ENCODE measurements around the gene ARSB. TPM values are rescaled to one million over a fixed set of nuclear protein-coding genes. Genes with fewer than 3 reads are reported as not detected.

ARSB gene
- polyA plus RNA-seq, 2 of the 4 experiments (the other 2 are of a cell fraction): 8.4 to 13.4 TPM

DNA sequence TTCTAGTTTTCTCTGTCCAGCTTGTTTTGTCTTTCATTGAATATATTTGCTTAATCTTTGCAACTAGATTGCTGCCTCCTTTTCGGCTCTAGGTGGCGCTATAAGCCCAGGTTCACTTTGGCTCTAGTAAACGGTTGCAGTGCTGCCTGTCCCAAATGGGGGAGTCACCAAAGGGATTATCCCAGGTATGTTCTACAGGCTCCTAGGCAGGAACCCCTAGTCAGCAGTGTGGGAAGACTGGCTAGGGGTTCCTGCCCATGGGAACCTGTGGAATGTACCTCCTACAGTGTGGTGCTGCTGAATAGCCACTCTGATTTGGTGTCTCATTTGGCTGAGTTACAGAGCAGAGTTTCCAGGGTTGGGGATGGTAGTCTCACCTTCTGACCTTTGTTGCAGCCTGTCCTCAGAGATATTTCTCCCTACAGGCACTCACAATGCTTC is 85.2 kb downstream of the ARSB start:
- CTCF ChIA-PET: interaction anchor here (0.7 to 3.1 kb wide), 19 partner anchors 8 to 362 kb away, joined by 3 to 20 read pairs (median 4); partner anchors contain the start of genes ARSB and LHFPL2
- peak; percentile 88 for FAIRE-seq
- ATAC-seq: peak in 1 of 2 experiments; percentile 77; a peak in 3 of 6 replicates
- Histone ChIP-seq H3K27ac (no peak overlapping the region), H3K4me3 (no peak overlapping the region), H3K4me1 (no peaks in the 10 kb centered on the region), H3K9me3 (no peaks in the 10 kb centered on the region), H3K4me2 (no peak overlapping the region)
- DNase-seq (ENCODE audit: low read depth in 1 of 2, low spot score in 1 of 2): peak; percentile 11 to 50
- POLR2A ChIA-PET: no interaction called here
- TF ChIP-seq TP53 (CRISPR knock-in tag; IDR thresholded peaks at IDR 0.05) (no peak), RARB (CRISPR knock-in tag; IDR thresholded peaks at IDR 0.05) (no peak), ZFP36 (IDR thresholded peaks at IDR 0.05; ENCODE audit: borderline replicate concordance, partially characterized antibody) (no peak), CEBPB (IDR thresholded peaks at IDR 0.05) (no peak), PHF8 (IDR thresholded peaks at IDR 0.05; ENCODE audit: borderline replicate concordance, low read depth) (no peak), SMC3 (IDR thresholded peaks at IDR 0.05) (0 out of 3 replicates have a peak, but pooled peaks have one; percentile 16), MYC (IDR thresholded peaks at IDR 0.05; ENCODE audit: borderline replicate concordance, low read length) (no peak), PBX3 (IDR thresholded peaks at IDR 0.05) (no peak), ZC3H11A (IDR thresholded peaks at IDR 0.05) (no peak), RAD21 (conservative IDR thresholded peaks at IDR 0.05 in 1 of 2, IDR thresholded peaks at IDR 0.05 in 1 of 2) (peak; percentile 58 to 86), POLR2A (IDR thresholded peaks at IDR 0.05; ENCODE audit: low read length) (no peak), EHMT2 (IDR thresholded peaks at IDR 0.05; ENCODE audit: low read depth) (no peak), SREBF2 (IDR thresholded peaks at IDR 0.05) (no peak), ESRRA (IDR thresholded peaks at IDR 0.05; ENCODE audit: borderline replicate concordance, low read length) (no peak), HOXB13 (CRISPR knock-in tag; IDR thresholded peaks at IDR 0.05; ENCODE audit: low read depth) (no peak), CBX2 (IDR thresholded peaks at IDR 0.05; ENCODE audit: borderline replicate concordance, low read depth) (no peak), HEYL (CRISPR knock-in tag; IDR thresholded peaks at IDR 0.05) (no peak), HMGXB4 (CRISPR knock-in tag; IDR thresholded peaks at IDR 0.05; ENCODE audit: borderline replicate concordance) (no peak)
- TF ChIP-seq, protein P1, sequence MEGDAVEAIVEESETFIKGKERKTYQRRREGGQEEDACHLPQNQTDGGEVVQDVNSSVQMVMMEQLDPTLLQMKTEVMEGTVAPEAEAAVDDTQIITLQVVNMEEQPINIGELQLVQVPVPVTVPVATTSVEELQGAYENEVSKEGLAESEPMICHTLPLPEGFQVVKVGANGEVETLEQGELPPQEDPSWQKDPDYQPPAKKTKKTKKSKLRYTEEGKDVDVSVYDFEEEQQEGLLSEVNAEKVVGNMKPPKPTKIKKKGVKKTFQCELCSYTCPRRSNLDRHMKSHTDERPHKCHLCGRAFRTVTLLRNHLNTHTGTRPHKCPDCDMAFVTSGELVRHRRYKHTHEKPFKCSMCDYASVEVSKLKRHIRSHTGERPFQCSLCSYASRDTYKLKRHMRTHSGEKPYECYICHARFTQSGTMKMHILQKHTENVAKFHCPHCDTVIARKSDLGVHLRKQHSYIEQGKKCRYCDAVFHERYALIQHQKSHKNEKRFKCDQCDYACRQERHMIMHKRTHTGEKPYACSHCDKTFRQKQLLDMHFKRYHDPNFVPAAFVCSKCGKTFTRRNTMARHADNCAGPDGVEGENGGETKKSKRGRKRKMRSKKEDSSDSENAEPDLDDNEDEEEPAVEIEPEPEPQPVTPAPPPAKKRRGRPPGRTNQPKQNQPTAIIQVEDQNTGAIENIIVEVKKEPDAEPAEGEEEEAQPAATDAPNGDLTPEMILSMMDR (IDR thresholded peaks at IDR 0.05): peak; percentile 55
- 6% methylated on average over 3 of the region's 3 CpGs for WGBS (ENCODE audit: missing lambda C conversion rate)

- 80% methylated on average over 4 of the region's 4 CpGs for WGBS (ENCODE audit: missing lambda C conversion rate)
- H3K4me3 ChIP-seq: no peak overlapping the region
- no peaks in the 10 kb centered on the region for H3K4me1 ChIP-seq
- no peaks in the 10 kb centered on the region for H3K9me3 ChIP-seq
- ChIA-PET CTCF (interaction anchor here (1.4 kb wide), 1 partner anchor 9 kb away, joined by 7 read pairs; no protein-coding TSS in a partner anchor), POLR2A (interaction anchor here (1.1 kb wide), 1 partner anchor 32 kb away, joined by 4 read pairs; no protein-coding TSS in a partner anchor)
- no peak overlapping the region for H3K4me2 ChIP-seq
- TF ChIP-seq ZC3H11A (IDR thresholded peaks at IDR 0.05) (no peak), JUN (IDR thresholded peaks at IDR 0.05) (no peak), RAD21 (conservative IDR thresholded peaks at IDR 0.05 in 1 of 2, IDR thresholded peaks at IDR 0.05 in 1 of 2) (no peak), HMGXB4 (CRISPR knock-in tag; IDR thresholded peaks at IDR 0.05; ENCODE audit: borderline replicate concordance) (no peak)
- ATAC-seq (no peak; a peak in 1 of 6 replicates), FAIRE-seq (no peak), DNase-seq (ENCODE audit: low read depth in 1 of 2, low spot score in 1 of 2) (no peak)
- no peak overlapping the region for H3K27ac ChIP-seq
Observed at GRCh38 chr5:78896132-78896531, 89.0 kb downstream of the ARSB start.

Measured in A549 (cell line).